Stomach (tissue), 4 donors: ENCODE data around the gene LILRB1.
"Not testable (repeated sequence)": the region's sequence is repeated elsewhere in the genome, so short reads cannot be mapped to it uniquely, and the experiment has no call there.

Experiments used
- CTCF ChIP-seq, 7 experiments: fragments of 450-650 bp in 4 of 7; fragments of 200-600 bp in 3 of 7; sonication (generic) in 3 of 7; IDR thresholded peaks; one replicate each; pipeline ENCODE4 v1.5.1; 2016 to 2019; ENCODE audit warnings: antibody characterized with exemption in 7 of 7, control low read depth in 2 of 7, mild to moderate bottlenecking in 1 of 7
- EP300 ChIP-seq: sonication (generic); formaldehyde crosslinking; IDR thresholded peaks from one replicate; pipeline ENCODE4 v1.6.1; 2017; ENCODE audit warnings: antibody characterized with exemption
- POLR2A ChIP-seq, 4 donors: fragments of 450-650 bp; IDR thresholded peaks; one replicate each; pipeline ENCODE4 v1.6.1; 2016; ENCODE audit warnings: antibody characterized with exemption in 4 of 4, control low read depth in 2 of 4, mild to moderate bottlenecking in 1 of 4, moderate library complexity in 1 of 4

DNA sequence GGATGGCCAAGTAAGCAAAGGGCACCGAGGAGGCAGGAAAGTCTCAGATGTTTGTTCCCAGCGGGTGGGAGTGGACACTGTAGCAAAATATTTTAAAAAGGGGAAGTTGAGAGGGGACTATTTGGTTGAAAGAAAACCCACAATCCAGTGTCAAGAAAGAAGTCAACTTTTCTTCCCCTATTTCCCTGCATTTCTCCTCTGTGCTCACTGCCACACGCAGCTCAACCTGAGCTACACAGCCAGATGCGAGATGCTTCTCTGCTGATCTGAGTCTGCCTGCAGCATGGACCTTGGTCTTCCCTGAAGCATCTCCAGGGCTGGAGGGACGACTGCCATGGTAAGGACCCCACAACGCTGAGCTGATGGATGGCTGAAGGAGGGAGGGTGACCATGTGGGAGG, 36.8 kb upstream of the LILRB1 start, which contains the start of gene LILRA1:
- TF ChIP-seq CTCF (IDR thresholded peaks at IDR 0.05); EP300; POLR2A (IDR thresholded peaks at IDR 0.05): not testable (repeated sequence)
